CD4-positive, alpha-beta T cell treated with Interleukin-4 for 1 hour (primary cell): ENCODE data around the gene IER5.
"Not testable (repeated sequence)": the region's sequence is repeated elsewhere in the genome, so short reads cannot be mapped to it uniquely, and the experiment has no call there.

Experiments used
- DNase-seq, 2 donors: peaks; one replicate each; pipeline ENCODE4 v3.0.0-alpha.2; 2020 to 2022

IER5 gene

GRCh38 chr1:181115971-181116370 is 27.5 kb downstream of the IER5 start:
- DNase-seq: not testable (repeated sequence)

- DNase-seq: no peak
Observed at GRCh38 chr1:181116819-181117390, 28.4 kb downstream of the IER5 start.

DNA sequence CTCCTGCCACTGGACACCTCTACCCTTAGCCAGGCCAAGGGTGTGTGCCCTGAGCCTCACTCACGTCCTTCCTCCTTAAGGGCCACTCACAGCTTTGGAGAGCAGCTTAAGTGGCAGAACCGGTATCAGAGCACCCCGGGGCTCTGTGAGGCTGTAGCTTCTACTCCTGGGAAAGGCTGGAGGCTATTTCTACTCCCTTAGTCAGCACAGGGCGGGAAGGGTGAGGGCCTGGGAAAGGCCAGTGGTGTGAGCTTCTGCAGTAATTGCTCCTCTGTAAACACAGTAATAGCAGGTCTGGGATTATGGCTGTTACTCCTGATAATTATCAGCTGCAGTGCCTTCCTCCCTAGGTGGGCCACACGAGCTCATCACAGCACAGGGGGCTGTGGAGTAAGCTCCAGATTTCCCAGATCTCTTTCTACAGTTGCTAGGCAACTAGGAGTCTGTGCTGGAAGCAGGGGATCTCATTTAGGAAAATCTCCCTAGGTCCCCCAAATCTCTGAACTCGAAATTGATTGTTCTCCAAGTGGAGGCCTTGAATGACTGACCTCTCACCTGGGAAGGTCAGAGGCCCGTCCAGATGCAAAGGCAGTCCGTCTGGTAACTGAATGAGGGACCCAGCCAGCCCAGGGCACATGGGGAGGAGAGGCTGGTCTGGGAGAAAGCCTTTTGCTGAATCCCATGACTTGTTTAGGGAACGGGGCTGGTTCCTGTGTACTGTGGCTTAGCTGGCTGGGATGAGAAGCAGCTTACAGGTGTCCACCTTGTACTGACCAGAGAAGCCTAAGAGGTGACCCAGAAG is 29.3 kb downstream of the IER5 start:
- no peak for DNase-seq

GRCh38 chr1:181119093-181119989 is 30.8 kb downstream of the IER5 start:
- DNase-seq: no peak

- DNase-seq: no peak
Observed at GRCh38 chr1:181120924-181121323, 32.4 kb downstream of the IER5 start.

- DNase-seq: no peak
Observed at GRCh38 chr1:181121498-181121897, 33.0 kb downstream of the IER5 start.

DNA sequence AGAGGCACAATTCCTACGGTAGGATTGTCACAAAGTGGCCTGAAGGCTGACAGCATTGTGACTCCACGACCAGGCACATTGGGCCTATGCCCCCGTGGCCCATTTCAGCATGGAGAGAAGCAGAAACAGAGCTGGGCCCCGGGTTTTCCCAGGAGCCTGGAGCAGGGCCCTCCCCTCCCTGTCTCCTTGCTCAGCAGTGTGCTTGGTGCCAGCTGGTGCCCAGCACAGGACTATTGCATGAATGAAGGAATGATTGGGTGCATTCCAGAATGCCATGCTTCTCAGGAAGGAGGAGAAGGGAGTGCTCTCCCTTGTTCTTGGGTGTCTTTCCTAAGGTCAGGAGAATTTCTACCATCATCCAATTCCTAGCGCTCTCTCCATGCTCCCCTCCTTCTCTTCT is 33.7 kb downstream of the IER5 start:
- DNase-seq: no peak

DNA sequence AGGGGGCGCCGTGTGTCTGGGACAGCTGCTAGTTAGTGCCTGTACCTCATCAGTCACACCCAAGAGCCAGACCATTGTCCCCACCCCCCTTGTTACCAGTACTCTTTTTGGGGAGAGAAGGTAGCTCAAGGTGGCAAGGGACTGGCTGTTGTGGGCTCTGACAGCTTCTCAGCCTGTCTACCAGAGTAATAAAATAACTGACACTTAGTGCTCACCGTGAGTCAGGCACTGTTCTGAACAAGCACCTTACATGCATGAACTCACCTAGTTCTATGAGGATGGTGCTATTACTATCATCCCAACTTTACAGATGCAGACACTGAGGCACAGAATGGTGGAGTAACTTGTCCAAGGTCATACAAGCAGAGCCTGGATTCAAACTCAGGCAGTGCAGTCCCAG is 34.7 kb downstream of the IER5 start:
- DNase-seq: no peak

DNA sequence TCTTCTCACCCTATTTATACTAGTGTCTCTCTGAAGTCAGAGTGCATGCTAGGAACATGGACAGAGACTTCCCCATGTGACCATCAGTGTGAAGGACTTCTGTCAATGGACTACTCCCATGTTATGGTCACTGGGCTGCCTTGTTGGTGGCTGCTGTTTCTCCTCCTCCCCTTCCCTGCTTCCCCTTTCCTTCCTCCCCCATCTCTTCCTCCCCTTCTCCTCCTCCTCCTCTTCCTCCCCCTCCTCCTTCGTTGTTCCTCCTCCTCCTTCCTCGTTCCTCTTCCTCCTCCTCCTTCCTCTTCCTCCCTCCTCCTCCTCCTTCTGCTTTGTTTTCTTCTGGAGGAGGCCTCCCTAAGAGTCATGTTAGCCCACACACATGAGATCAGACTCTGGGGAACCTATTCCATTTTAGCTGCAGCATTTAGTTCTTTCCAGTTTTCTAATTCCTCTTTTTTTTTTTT is 35.8 kb downstream of the IER5 start:
- peak in 1 of 2 donors; percentile 28 for DNase-seq

DNA sequence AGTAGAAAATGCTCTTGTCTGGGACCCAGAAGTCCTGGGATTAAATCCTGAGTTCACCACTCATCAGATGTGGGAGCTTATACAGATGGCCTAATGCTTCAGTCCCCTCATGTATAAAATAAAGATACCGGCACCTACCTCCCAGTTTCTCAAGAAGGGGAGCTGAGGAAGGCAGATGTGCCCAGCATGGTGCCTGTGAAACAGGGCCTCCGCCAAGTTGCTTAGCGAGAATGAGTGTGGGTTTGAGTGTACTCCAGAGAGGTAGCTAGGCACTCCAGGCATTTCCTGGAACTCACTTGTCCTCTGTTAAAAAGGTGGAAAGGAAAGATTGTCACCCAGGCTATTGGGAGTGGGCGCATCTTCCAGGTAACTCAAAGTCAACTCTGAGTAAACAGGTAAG is 37.8 kb downstream of the IER5 start:
- DNase-seq: no peak

GRCh38 chr1:181126871-181127587 is 38.5 kb downstream of the IER5 start:
- peak in 1 of 2 donors; percentile 26 for DNase-seq

- no peak for DNase-seq
Observed at GRCh38 chr1:181127898-181128453, 39.5 kb downstream of the IER5 start.

GRCh38 chr1:181128592-181129497 is 40.3 kb downstream of the IER5 start:
- DNase-seq: peak in 1 of 2 donors; percentile 74

DNA sequence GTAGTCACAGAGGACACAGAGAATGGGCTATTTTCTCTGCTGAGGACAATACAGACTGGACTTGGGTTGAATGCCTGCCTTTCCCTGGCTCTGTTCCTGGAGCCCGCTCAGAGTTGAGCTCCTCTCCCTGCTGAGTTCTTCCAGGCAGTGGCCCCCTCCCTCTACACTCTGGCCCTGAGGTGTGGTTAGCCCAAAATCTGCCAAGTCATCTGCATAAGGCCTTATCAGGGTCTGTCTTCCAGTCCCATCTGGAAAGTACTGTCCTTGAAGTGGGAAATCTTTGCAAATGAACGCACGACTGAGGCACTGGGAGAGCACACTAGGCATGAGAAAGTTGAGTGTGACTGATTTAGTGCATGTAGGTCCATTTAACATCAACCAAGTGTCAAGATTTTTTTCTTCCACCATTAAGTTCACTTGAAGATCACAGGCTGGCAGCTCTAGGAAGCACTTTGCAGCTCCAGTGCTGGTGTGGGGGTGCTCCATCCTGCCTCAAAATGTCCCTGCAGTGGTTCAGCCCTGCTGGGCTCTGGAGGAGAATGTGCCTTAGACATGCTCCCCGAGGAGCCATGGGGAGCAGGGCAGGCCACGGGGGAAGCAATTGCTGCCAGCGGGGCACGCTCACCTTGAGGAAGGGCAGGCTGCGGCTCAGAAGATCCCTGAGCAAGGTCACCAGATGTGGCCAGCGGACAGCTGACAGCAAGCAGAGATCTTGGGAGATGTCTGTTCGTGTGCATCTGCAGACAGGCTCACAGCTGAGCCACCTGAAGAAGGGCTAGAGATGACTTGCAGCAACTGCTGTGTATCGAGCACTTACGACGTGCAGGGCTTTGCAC is 41.5 kb downstream of the IER5 start:
- no peak for DNase-seq

GRCh38 chr1:181131255-181131941 is 42.9 kb downstream of the IER5 start:
- peak in 1 of 2 donors; percentile 42 for DNase-seq

DNA sequence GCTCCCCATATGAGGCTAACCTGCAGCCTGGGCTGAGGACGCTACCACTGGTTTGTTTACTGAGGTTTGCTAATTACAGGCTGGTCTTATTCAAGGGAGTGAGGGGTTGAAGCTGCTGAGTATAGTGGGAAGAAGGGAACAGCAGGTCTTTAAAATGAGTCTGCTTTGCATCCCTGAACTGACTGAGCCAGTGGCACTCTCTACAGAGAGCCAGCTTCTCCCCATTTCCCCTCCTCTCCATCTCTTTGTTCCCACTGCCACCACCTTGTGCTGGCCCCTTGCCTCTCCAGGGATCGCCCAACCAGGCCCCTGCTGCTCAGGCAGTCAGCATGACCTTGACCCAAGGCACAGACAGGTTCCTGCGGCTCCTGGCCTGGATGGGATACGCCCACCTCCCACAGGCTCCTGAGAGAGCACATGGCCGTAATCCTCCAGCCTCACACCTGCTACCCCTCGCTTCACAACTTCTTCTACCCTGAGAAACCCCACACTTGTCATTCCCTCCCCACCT is 45.0 kb downstream of the IER5 start:
- DNase-seq: no peak

- no peak for DNase-seq
Observed at GRCh38 chr1:181133969-181134418, 45.5 kb downstream of the IER5 start.

DNA sequence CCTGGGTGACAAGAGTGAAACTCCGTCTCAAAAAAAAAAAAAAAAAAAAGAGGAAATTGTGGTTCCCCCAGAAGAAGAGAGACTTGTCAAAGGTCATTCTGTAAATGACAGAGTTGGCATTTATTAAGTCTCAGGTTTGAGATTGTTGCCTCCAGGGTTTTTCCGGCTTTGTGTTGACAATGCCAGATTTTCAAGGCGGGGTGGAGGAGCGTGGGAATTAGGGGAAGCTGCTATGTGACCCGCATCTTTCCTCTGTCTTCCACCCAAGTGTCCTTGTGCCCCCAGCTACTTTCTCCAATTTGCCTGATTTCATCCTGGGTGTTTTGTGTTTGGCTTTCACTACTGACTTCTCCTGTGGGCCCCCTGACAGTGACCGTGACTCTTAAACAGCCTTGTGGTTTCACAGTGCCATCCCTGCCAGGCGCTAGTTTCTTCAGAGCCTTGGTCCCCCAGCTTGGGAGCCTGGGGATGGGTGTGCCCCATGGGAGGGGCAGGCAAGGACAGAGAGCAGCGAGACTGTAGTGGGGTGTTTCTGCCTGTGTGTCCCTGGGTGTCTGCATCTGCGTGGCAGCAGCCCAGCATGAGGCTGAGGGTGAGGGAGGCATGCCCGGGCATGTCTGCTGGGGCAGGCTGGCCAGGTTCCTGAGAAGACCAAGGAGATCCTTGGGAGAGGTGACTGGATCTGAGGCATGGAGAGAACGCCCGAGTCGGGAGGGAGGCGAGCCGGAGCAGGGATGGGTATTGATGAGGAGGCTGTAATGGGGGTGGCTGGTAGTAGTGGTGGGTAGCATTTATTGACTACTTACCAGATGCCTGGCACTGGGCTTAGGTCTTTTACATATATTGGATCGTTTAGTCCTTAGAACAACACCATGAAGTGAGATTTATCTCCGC is 46.3 kb downstream of the IER5 start:
- DNase-seq: peak; percentile 36 to 54

DNA sequence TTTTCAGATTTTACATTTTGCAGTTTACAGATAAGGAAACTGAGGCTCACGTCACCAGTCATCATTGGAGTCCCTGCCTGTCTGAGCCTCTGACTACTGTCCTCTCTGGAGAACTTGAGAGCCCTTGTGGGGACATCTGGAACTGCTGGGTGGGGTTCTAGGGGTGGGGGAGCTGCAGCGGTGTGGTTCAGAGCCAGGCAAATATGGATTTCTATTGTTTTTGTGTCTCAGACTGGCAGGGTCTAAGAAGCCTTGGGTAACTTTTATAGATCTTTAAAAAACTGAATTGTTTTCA is 46.9 kb downstream of the IER5 start:
- peak; percentile 29 to 44 for DNase-seq
